BE2C (cell line): ENCODE data around the gene PSMA5.

Source experiments
- DNase-seq: peaks from one replicate; pipeline ENCODE4 v3.0.0-alpha.2; 2020
- H3K27me3 ChIP-seq: fragments of 250-450 bp; sonication (Bioruptor Pico); 2 replicates; pipeline ENCODE4 v1.5.1; 2020; ENCODE audit warnings: mild to moderate bottlenecking
- H3K36me3 ChIP-seq: fragments of 250-450 bp; sonication (Bioruptor Pico); 2 replicates; pipeline ENCODE4 v1.5.1; 2020; ENCODE audit warnings: mild to moderate bottlenecking
- H3K4me1 ChIP-seq: fragments of 250-450 bp; sonication (Bioruptor Pico); 2 replicates; pipeline ENCODE4 v1.5.1; 2020
- H3K4me3 ChIP-seq: 2 replicates; pipeline ENCODE4 v1.5.1; 2011; ENCODE audit warnings: low read depth, low read length
- H3K9me3 ChIP-seq: fragments of 250-450 bp; sonication (Bioruptor Pico); 2 replicates; pipeline ENCODE4 v1.5.1; 2020
- CTCF ChIP-seq: IDR thresholded peaks from 2 replicates; pipeline ENCODE4 v1.5.1; 2012; ENCODE audit warnings: mild to moderate bottlenecking, low read depth, low read length

The PSMA5 gene

GRCh38 chr1:109391157-109391556 is 35.1 kb downstream of the PSMA5 start:
- H3K36me3 ChIP-seq, result no peaks in the 10 kb centered on the region
- H3K4me1 ChIP-seq, result peaks cover 4% of the 10 kb centered on the region; the same call in 1 of the 2 replicates
- no peak for TF ChIP-seq CTCF

GRCh38 chr1:109389638-109390341 is 36.5 kb downstream of the PSMA5 start:
- peaks cover 7% of the 10 kb centered on the region for H3K4me1 ChIP-seq
- no peak for DNase-seq
- no peak for TF ChIP-seq CTCF
- H3K4me3 ChIP-seq, result no peak overlapping the region
- no peaks in the 10 kb centered on the region for H3K36me3 ChIP-seq
- H3K9me3 ChIP-seq, result no peaks in the 10 kb centered on the region; the same call in 1 of the 2 replicates
- no peaks in the 10 kb centered on the region for H3K27me3 ChIP-seq

More at GRCh38 chr1:109391157-109391556, 35.1 kb downstream of the PSMA5 start:
- no peak for DNase-seq
- Histone ChIP-seq H3K4me3 (no peak overlapping the region), H3K9me3 (no peaks in the 10 kb centered on the region), H3K27me3 (no peaks in the 10 kb centered on the region)

GRCh38 chr1:109388884-109389637 is 37.2 kb downstream of the PSMA5 start:
- H3K36me3 ChIP-seq, result no peaks in the 10 kb centered on the region
- TF ChIP-seq CTCF, result no peak
- no peaks in the 10 kb centered on the region; the same call in 1 of the 2 replicates for H3K9me3 ChIP-seq
- no peak for DNase-seq
- no peak overlapping the region for H3K4me3 ChIP-seq
- peaks cover 13% of the 10 kb centered on the region for H3K4me1 ChIP-seq
- no peaks in the 10 kb centered on the region for H3K27me3 ChIP-seq

GRCh38 chr1:109388208-109388711 is 38.0 kb downstream of the PSMA5 start:
- DNase-seq, result no peak
- H3K4me3 ChIP-seq, result no peak overlapping the region
- H3K36me3 ChIP-seq, result no peaks in the 10 kb centered on the region
- peaks cover 18% of the 10 kb centered on the region for H3K4me1 ChIP-seq
- H3K27me3 ChIP-seq, result no peaks in the 10 kb centered on the region
- H3K9me3 ChIP-seq, result no peaks in the 10 kb centered on the region; the same call in 1 of the 2 replicates
- TF ChIP-seq CTCF, result no peak

GRCh38 chr1:109386054-109386717 is 40.1 kb downstream of the PSMA5 start:
- H3K36me3 ChIP-seq, result no peaks in the 10 kb centered on the region
- DNase-seq, result no peak
- TF ChIP-seq CTCF, result no peak
- H3K4me1 ChIP-seq, result peaks cover 19% of the 10 kb centered on the region
- no peaks in the 10 kb centered on the region; the same call in 1 of the 2 replicates for H3K9me3 ChIP-seq
- no peak overlapping the region for H3K4me3 ChIP-seq
- H3K27me3 ChIP-seq, result no peaks in the 10 kb centered on the region
